T-helper 9 cell (primary cell): Measurements from ENCODE around the gene GNAQ.
"Not testable (repeated sequence)": the region's sequence is repeated elsewhere in the genome, so short reads cannot be mapped to it uniquely, and the experiment has no call there.

ENCODE experiments used
- DNase-seq: peaks from one replicate; pipeline ENCODE4 v3.0.0-alpha.2; 2020

GNAQ gene

DNA sequence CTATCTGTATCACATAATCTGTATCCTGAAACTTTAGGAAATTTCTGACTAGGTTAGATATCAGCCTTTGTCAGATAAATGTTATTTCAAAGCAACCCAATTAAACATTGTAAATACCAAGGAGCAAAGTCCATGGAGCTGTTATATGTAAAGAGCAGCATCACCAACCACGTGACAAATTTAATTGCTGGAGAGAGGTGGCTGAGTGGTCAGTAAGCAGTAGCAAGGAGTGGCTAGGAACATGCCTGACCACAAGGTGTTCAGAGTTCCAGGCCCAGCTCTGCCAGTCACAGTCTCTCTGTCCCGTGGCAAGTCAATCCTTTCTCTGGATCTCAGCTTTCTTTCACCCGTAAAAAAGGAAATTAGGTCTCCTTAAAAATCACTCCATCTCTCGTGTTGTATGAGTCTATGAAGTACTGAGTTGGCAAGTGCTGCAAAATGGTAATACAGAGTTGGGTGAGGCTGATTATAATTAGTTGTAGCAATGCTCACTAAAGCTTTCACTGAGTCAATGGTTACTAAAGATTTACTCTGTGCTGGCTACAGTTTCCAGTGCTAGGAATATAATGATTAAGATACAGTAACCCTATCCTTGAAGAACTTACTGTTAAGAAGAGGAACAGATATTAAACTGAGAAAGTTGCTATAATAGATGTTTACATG, 166.1 kb downstream of the GNAQ start:
- DNase-seq, result no peak

DNA sequence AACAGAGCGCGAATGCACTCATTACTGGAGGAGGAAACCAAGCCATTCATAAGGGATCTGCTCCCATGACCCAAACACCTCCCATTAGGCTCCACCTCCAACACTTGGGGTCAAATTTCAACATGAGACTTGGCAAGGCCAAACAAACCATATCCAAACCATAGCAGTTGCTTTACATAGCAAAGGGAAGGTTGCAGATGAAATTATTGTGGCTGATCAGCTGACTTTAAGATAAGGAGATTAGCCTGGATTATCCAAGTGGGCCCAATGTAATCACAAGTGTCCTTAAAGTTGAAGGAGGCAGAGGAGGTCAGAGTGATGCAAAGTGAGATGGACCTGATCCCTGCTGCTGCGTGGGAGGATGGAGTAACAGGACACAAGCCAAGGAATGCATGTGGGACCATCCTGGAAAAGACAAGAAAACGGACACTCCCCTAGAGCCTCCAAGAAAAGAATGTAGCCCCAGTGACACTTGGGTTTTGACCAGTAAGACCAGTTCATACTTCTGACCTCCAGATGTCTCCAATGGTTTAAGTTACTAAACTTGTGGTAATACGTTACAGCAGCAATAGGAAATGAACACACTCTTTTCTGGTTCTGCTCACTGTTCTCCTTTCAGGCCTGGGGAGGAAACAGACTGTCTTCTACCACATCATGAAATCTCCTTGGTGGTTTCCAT, 167.3 kb downstream of the GNAQ start:
- no peak for DNase-seq

DNA sequence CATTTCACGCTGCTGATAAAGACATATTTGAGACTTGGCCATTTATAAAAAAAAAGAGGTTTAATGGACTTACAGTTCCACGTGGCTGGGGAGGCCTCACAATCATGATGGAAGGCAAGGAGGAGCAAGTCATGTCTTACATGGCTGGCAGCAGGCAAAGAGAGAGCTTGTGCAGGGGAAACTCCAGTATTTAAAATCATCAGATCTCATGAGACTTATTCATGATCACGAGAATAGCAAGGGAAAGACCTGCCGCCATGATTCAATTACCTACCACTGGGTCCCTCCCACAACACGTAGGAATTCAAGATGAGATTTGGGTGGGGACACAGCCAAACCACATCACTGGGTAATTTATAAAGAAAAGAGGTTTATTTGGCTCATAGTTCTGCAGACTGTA, 168.0 kb downstream of the GNAQ start:
- DNase-seq, result not testable (repeated sequence)

DNA sequence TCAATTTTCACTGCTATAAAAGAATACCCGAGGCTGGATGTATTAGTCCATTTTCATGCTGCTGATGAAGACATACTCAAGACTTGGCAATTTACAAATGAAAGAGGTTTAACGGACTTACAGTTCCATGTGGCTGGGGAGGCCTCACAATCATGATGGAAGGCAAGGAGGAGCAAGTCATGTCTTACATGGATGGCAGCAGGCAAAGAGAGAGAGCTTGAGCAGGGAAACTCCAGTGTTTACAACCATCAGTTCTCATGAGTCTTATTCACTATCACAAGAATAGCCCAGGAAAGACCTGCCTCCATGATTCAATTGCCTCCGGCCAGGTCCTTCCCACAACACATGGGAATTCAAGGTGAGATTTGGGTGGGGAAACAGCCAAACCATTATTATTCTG, 170.7 kb downstream of the GNAQ start:
- DNase-seq, result not testable (repeated sequence)

DNA sequence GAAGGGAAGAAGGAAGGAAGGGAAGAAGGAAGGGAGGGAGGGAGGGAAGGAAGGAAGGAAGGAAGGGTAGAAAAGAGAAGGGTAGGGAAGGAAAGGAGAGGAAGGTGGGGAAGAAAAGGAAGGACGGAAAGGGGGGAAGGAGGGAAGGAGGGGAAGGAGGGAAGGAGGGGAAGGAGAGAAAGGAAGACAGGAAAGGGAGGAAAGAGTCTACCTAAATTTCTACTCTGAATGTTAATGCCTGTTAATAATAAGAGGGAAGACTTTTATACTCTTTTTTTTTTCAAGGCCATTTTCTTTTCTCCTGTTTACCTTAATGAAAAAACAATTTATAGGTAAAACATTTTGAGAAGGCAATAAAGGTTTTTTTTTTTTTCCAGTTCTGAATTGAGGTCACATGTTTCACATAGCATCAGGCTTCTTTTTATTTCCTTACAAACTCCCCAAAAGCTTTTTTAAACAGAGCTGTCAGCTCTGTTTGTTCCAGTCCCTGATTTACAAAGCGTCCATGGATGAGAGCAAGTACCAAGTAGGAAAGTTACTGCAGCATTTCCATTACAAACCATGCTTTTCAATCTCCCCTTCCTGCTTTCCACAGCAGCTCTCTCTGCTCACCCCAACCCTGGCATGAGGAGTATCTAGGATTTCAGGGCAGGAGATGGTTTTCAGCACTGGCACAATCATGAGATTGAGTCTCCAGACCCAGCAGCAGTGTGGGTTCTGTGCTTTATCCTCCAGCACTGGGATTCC, 173.9 kb downstream of the GNAQ start:
- no peak for DNase-seq

DNA sequence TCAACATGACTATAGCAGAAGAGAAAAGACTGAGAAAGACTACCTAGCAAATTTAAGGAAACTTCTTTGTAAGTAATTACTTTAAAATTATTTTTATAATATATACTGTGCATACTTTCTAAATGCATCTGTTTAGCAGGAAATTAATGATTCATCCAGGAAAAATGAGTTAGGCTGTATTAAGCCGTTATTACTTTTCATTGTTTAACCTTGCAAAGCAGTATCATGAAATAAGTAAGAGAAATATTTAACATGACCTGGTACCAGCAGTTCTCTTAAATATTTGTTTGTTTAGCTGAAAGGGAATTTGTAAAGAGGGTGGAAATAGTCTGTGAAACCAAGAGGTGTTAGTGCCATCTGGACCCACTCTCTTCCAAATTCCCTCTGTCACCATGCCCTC, 175.0 kb downstream of the GNAQ start:
- no peak for DNase-seq

DNA sequence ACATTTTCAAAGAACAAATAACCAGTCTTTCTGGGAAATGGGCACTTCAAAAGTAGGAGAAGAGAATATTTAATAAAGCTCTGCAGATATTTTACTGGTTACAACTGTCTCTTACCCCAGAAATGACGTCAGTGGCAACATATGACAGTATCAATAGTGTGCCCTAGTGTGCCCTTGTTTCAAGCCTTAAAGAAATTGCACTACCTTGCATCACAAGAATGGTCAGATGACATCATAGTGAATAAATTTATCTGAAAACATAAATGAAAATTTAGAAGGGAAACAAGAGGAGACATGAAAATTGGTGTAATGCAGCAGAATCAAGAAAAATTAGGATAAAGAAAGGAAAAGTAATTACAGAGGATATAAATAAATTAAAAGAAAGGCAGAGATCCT, 176.7 kb downstream of the GNAQ start:
- no peak for DNase-seq

DNA sequence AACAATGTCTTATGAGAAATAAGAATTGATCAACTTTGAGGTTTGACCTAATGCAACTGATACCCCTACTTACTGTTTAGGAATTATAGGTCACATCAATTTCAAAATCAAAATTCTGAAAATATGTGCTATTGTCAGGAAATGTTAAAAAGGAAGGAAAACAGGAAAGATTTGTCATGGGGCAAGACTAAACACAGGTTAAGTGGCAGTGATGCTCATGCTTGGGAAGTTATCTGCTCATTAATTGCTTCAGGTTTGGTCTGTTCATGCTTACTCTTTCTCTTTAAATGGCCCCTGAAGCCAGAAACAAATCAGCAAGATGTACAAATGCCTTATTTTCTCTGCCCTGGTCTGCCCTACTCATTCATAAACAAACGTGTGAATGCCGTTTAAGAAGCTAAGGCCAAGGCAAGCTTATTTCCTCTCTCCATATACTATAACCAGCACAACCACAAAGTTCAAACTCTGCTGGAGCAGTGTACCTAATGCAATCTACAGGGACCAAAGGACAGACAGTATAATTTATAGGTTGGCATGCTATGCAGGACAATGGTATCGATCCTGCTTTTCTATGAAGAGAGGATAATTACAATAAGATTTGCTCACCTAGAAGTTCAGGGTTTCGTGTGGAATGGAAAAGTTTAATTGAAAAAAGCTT, 177.2 kb downstream of the GNAQ start:
- no peak for DNase-seq

DNA sequence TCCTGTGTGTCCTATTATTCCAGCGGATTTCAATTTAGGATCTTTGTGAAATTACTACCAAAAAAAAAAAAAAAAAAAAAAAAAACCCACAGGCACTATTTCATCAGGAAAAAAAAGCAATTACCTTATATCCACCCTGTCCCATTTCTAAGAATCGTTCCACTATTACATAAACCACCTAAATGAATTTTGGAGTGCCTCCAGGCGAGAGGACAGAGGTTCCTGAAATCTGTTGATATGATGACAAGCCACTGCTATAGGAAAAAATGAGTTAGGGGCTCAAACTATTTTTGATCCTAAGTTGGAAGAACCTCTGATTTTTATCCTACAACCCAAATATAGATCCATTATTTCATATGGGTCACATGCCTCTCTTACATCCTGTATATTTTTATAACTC, 177.9 kb downstream of the GNAQ start:
- DNase-seq, result no peak

DNA sequence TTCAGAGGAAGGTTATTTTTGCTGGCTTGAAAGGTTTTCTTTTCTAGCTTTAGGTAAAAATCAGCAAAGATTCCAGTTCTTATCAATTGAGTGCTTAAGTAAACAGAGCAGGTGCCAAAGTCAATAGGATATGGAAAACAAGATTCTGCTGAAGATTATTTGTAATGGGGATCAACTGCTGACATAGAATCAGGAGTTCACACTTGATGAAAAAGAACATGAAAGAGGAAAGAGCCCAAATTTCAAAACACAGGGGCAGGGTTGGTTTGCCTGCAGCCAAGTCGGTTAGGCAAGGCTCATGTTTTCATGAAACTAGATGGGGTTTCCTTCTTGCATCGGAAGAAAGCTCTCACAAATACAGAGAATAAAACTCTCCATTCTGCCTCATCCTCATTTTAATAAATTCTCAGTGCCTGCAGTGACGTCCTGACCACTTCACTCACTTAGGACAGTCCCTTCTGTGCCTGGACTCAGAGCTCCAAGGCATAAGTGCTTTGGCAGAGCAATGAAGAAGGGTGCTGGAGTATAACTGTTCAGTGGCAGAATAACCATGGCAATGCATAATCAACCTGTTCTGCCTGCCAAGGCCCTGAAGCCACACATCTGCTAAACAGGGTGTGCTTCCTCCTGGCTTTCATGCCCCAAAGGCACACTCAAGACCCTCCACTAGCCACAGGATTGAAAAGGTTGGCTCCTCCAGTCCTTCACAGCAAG, 179.6 kb downstream of the GNAQ start:
- no peak for DNase-seq

DNA sequence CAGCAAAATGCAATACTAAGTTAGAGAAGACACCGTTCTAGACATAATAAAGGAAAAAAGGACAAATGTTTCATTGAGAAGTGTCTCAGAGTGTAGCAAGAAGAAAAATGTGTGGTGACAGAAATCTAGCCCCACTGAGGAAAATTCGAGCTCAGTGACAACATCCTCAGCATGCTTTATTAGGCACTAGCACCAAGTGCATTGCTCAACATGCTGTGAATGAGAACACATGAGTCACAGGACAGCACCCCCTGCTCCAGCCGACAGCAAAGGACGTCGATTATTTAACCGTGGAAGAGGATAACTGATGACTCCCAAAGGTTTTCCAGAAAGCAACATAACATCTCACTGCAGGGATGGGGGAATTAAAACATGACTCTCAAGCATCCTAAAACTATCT, 182.7 kb downstream of the GNAQ start:
- DNase-seq, result no peak

DNA sequence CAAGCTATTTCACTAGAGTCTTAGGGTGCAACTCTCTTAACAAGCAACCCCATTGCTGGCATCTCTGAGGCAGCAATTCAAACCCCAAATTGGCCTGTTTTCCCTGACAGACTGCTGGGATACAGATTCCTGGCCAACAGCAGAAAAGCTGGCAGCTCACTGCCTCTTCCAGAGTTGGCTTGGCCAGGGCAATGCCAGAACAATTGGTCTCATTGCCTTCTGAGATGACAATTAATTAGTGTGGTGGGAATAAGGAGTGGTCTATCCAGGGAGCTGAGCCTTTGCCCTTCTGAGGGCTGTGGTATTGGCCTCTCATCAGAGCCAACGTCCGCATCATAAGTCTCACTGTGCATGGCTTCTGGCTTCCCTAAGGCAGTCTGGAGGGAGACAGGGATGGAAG, 183.2 kb downstream of the GNAQ start:
- no peak for DNase-seq

DNA sequence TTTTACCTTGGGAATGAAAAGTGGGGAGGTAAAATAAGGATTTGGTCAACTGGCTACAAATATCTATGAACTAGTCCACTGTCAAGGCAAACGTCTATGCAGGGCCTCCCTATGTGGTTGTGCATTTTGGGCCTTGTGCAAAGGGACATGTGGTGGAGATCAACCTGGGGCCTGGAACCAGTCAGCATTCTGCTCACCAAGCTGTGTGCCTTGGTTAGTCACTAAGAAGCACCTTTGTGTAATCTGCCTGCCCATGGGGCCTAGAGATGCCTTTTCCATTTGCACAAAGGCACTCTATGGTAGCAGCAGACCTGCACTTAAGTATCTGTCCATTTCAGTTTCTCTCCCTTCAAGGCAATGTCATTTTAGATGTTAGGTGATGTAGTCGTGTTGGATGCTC, 184.0 kb downstream of the GNAQ start:
- DNase-seq, result no peak

DNA sequence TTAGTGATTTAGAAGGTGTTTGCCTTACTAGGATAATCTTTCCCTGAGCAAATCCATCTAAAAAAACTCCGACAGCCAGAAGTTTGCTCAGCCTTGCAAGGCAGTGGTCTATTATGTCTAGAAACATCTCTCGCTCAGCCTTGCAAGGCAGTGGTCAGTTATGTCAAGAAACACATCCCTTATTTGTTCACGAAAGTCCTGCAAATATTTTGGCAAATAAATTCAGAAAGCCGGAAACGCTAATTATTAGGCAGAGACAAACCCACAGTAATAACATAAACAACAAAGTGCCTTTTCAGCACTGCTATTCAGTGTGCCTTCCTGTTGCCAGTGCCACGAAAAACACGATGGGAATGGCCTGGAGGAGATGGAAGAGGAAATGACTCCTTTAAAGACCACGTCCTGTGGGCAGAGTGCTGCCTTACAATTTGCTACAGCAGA, 184.5 kb downstream of the GNAQ start:
- DNase-seq, result no peak

DNA sequence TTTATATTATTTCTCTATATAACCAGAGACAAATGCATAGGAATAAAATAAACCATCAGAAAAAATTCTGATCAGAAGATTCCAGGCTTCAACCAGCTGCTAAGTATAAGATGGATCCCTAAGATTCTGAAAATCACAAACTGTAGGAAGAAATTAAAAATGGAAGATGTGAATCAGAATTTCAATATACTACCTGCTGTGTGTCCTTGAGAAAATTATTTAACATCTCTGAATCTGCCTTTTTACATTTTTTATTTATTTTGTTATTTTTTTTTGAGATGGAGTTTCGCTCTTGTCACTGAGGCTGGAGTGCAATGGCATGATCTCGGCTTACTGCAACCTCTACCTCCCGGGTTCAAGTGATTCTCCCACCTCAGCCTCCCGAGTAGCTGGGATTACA, 187.2 kb downstream of the GNAQ start:
- DNase-seq, result no peak

DNA sequence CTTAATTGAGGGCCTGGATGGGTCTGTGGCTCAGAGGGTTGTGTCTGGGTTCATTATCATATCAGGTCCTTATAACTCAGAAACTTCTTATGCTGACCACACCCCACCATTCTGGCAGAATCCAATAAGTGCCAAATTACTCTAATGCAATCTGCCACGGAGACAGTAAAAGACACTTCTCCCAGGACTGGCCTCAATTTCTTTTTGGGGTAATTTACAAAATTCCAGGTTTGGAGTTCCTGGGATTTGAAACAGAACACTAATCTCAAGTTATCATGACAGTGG, 187.8 kb downstream of the GNAQ start:
- DNase-seq, result no peak

DNA sequence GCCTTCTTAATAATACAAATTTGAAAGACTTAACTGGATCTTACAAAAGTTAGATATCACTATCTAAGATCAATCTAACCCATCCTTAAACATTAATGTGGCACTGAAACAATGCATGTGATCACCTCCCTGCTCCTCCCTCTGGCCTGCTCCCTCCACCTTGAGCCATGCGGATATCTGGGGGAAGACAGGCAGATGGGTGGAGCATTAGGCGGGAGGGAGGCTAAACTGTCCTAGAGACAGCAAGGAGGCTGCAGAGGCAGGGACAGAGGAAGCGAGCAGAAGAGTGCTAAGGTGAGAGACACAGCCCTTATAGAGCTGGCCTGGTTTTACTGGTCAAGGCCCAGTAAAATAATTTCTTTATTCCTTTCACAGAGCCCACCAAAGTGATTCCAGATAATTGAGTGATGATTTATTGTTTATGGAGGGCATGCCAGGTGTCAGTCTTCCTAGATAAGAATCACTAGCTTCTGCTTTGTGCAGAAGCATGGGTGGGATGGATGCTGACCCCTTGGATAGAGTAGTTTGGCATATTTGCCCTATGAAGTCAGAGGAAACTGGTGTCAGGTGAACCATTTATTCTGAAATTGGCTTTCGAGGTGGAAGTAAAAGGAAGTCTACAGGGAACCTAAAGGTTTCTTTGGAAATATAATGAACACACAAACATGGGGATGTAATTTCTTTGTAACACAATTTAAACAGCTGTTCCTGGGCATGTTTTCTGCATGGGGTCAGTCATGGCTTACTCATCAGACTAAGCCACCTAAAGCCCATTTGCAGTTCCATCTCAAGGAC, 188.3 kb downstream of the GNAQ start:
- no peak for DNase-seq

DNA sequence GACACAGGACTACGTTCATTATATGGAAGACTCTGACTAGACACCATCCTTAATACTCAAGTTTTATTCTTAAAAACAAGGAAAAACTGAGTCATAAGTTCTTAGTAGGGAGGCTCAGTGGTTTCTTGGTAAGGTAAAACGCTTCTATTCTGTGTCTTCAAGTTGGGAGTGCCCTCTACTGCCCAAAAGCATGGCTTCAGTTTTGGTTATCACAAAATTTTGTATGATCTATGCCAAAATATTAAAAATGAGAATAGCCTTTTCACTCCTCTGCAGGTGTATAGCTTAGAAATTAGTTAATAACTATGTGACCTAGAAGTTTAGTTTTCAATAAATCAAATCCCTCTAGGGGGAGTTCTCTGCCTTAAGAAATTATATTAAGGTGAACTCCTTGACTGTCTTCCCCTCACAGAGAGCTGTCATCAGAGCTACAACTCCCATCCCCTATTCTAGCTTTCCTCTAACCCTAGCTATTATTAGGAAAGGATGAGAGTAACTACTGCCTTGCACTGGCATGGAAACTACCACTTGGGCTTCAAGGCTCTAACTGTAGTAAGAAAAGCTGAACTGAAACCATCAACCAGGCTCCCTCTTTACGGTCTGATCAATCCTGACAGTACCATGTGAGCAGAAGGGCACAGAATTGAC, 189.7 kb downstream of the GNAQ start:
- DNase-seq, result no peak

DNA sequence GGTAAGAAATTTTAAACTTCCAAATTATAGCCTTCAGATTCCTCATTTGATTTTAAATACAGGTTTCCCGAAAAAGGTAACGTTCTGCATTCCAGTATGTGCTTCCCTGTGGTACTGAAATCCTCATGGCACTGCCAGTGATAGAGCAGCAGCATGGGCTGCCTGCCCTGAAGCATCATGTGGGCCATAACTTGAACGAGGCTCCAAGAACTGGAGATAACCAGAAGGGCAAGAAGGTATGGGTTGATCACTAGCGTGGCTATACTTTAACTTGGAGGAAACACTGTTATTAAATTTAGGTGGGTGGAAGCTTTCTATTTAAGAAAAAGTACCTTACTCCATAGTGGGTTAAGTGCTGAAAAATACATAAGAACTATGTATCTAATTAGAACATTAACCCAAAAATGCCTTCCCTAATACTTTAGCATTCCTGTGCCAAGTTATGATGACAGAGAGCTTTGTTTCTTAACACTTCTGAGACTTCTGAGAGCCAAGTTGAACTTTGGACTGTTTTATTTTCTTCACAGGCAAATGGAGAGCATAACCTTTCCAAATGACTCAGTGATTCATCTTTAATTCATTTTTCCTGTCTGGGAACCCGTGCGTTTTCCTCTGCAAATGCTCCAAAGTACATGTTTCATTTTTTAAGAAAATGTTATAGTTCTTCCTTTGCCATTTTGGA, 192.0 kb downstream of the GNAQ start:
- no peak for DNase-seq

DNA sequence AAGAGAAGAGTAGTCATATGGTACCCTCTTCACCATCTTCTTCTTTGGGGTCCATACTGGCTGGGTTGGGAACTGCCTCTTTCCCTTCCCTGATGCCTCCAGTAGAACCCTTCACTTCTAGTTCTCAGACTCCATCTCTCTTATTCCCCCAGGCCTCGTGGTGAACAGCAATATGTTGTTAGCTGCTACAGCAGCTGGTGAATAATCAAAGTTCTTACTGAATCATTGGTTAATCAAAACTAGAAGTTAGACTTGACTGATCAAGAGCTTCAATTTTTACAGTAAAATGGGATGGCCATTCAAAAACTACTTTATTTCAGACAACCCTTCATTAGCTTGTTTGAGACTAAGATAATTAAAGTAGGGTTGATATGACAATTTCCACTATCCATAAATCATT, 192.6 kb downstream of the GNAQ start:
- DNase-seq, result no peak

DNA sequence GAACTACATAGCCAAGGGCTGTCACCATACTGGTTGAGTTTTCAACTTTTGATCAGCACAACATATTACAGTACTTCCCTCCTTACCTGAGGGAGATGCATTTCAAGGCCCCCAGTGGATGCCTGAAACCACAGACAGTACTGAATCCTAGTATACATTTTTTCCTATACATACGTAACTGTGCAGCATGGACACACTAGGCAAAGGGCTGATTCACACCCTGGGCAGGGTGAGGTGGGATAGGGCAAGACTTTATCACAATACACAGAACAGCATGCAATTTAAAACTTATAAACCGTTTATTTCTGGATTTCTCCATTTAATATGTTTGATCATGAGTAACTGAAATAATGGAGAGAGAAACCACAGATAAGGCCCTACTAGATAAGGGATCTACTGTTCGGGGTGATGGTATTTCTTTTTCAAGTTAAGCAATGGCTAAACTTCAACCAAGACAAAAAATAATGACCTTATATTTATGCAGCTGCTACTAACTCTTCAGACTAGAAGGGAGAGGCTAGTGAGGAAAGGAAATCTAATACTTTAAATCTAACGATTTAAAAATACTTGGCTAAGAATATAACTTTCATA, 196.6 kb downstream of the GNAQ start:
- no peak for DNase-seq
